Measurements from ENCODE around the gene PPP2R5D.

GRCh38 chr6:42970871-42971612 lies 13.3 kb upstream of the PPP2R5D start:
- TF ChIP-seq CTCF (IDR thresholded peaks at IDR 0.05; ENCODE audit: poor library complexity), result no peak
- no peak for TF ChIP-seq EZH2phosphoT487 (IDR thresholded peaks at IDR 0.05; ENCODE audit: low read depth, severe bottlenecking, unreplicated experiment)
- TF ChIP-seq EZH2 (IDR thresholded peaks at IDR 0.05; ENCODE audit: borderline replicate concordance), result no peak
